ENCODE measurements around the gene GPRC5D. TPM values are rescaled to one million over a fixed set of nuclear protein-coding genes. Genes with fewer than 3 reads are reported as not detected.
A peak's percentile ranks its signal among the peaks of the same experiment; 100 is the strongest.

Gene GPRC5D
- polyA plus RNA-seq, 1 of the 3 experiments (the other 2 are of a cell fraction), result not detected

- Histone ChIP-seq H3K4me2 (no peak overlapping the region), H3K27ac (ENCODE audit: low read depth in 2 of 2, low read length in 1 of 2) (no peak overlapping the region), H3K36me3 (replicated peaks in 1 of 2; ENCODE audit: control insufficient read depth in 1 of 2, insufficient read depth in 2 of 2, low read length in 1 of 2) (no peaks in the 10 kb centered on the region), H3K79me2 (ENCODE audit: insufficient read depth) (no peaks in the 10 kb centered on the region), H2AFZ (ENCODE audit: low read depth) (no peak overlapping the region), H3K4me1 (ENCODE audit: control insufficient read depth in 1 of 2, insufficient read depth in 2 of 2, low read depth in 1 of 2, low read length in 1 of 2) (no peaks in the 10 kb centered on the region; a peak in 1 of 4 replicates), H3K27me3 (ENCODE audit: insufficient read depth) (no peaks in the 10 kb centered on the region), H3K9me2 (no peaks in the 10 kb centered on the region), H3F3A (replicated peaks; ENCODE audit: insufficient read depth) (no peaks in the 10 kb centered on the region), H4K20me1 (ENCODE audit: insufficient read depth) (no peaks in the 10 kb centered on the region), H3K4me3 (ENCODE audit: low read depth in 2 of 2, low read length in 1 of 2) (no peak overlapping the region), H3K9ac (no peak overlapping the region), H3K9me3 (no peaks in the 10 kb centered on the region)
- ChIA-PET CTCF (interaction anchor here (1.8 kb wide), 1 partner anchor 302 kb away, joined by 8 read pairs; no protein-coding TSS in a partner anchor), POLR2A (no interaction called here)
- WGBS (ENCODE audit: low lambda C conversion rate), result 81% methylated on average over 4 of the region's 4 CpGs
- DNase-seq, result peak; percentile 32
- TF ChIP-seq GABPA (IDR thresholded peaks at IDR 0.05; ENCODE audit: low read depth), result no peak
- no peak for TF ChIP-seq REST (IDR thresholded peaks at IDR 0.05; ENCODE audit: low read depth, low read length)
- no peak for TF ChIP-seq NFIC (IDR thresholded peaks at IDR 0.05; ENCODE audit: borderline replicate concordance)
Measured at GRCh38 chr12:12909995-12910420, 42.0 kb downstream of the GPRC5D start.

GRCh38 chr12:12909228-12909994 is 42.6 kb downstream of the GPRC5D start:
- Histone ChIP-seq H3K27ac (ENCODE audit: low read depth in 2 of 2, low read length in 1 of 2) (no peak overlapping the region), H3K4me2 (no peak overlapping the region), H3K9me3 (no peaks in the 10 kb centered on the region), H3K36me3 (replicated peaks in 1 of 2; ENCODE audit: control insufficient read depth in 1 of 2, insufficient read depth in 2 of 2, low read length in 1 of 2) (no peaks in the 10 kb centered on the region), H2AFZ (ENCODE audit: low read depth) (no peak overlapping the region), H3F3A (replicated peaks; ENCODE audit: insufficient read depth) (no peaks in the 10 kb centered on the region), H3K4me3 (ENCODE audit: low read depth in 2 of 2, low read length in 1 of 2) (no peak overlapping the region), H3K9ac (no peak overlapping the region), H3K79me2 (ENCODE audit: insufficient read depth) (no peaks in the 10 kb centered on the region), H3K4me1 (ENCODE audit: control insufficient read depth in 1 of 2, insufficient read depth in 2 of 2, low read depth in 1 of 2, low read length in 1 of 2) (no peaks in the 10 kb centered on the region; a peak in 1 of 4 replicates), H4K20me1 (ENCODE audit: insufficient read depth) (no peaks in the 10 kb centered on the region), H3K27me3 (ENCODE audit: insufficient read depth) (no peaks in the 10 kb centered on the region), H3K9me2 (no peaks in the 10 kb centered on the region)
- TF ChIP-seq FOSL2 (IDR thresholded peaks at IDR 0.05; ENCODE audit: borderline replicate concordance, low read depth) (no peak), FOXM1 (IDR thresholded peaks at IDR 0.05; ENCODE audit: low read depth) (no peak), USF2 (IDR thresholded peaks at IDR 0.05; ENCODE audit: borderline replicate concordance, low read depth, low read length) (no peak), GATA2 (CRISPR knock-in tag; IDR thresholded peaks at IDR 0.05) (no peak), CTCF (IDR thresholded peaks at IDR 0.05) (no peak), TAF1 (IDR thresholded peaks at IDR 0.05; ENCODE audit: borderline replicate concordance, low read depth, low read length) (no peak), SIN3A (IDR thresholded peaks at IDR 0.05; ENCODE audit: borderline replicate concordance, low read depth, low read length) (no peak), EZH2phosphoT487 (IDR thresholded peaks at IDR 0.05; ENCODE audit: borderline replicate concordance, low read depth) (no peak), TCF12 (IDR thresholded peaks at IDR 0.05) (no peak), REST (IDR thresholded peaks at IDR 0.05; ENCODE audit: low read depth, low read length) (no peak), ELF1 (IDR thresholded peaks at IDR 0.05) (no peak)
- no peak for DNase-seq
- ChIA-PET CTCF (interaction anchor here (0.7 to 1.8 kb wide), 3 partner anchors 303 to 671 kb away, joined by 3 to 8 read pairs (median 3); no protein-coding TSS in a partner anchor), POLR2A (no interaction called here)
- 88% methylated on average over 4 of the region's 4 CpGs for WGBS (ENCODE audit: low lambda C conversion rate)

All from SK-N-SH (cell line).